ENCODE measurements around the gene NAALADL2. TPM values are rescaled to one million over a fixed set of nuclear protein-coding genes. Genes with fewer than 3 reads are reported as not detected.

Gene NAALADL2
- total RNA-seq, 1 experiment from 2014 or later: 1.9 TPM

DNA sequence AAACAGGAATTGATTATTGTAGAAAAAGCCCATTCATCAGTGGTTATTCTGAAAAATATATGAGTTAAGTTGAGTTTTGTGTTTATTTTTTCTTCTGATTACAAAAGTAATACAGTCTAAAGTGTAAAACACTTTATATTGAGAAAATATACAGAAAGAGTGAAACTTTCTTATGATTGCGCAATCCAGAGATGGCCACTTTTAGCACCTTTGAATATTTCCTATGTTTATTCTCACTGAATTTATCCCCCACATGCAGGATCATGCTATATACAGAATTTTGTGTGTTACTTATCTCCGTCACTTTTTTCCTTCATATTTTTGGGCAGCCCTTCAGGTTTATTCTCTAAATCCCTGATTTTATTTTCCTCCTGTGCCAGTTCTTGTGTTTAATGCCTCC lies 285.2 kb downstream of the NAALADL2 start:
- Histone ChIP-seq H3K9me3 (ENCODE audit: low read length) (no peaks in the 10 kb centered on the region), H3K27ac (ENCODE audit: low read length) (no peak overlapping the region), H3K9me2 (replicated peaks; ENCODE audit: low read length) (no peaks in the 10 kb centered on the region), H3K4me3 (ENCODE audit: low read length) (no peak overlapping the region), H3K36me3 (ENCODE audit: low read depth, low read length) (no peaks in the 10 kb centered on the region), H3K9ac (ENCODE audit: low read length) (no peak overlapping the region), H3K79me2 (ENCODE audit: low read length) (no peaks in the 10 kb centered on the region), H2AFZ (ENCODE audit: low read length) (no peak overlapping the region), H3K4me2 (ENCODE audit: low read length) (no peak overlapping the region), H3K4me1 (ENCODE audit: insufficient read depth, low read length) (peaks cover 1% of the 10 kb centered on the region; the same call in 1 of the 2 replicates), H3F3A (ENCODE audit: low read length, unreplicated experiment) (no peaks in the 10 kb centered on the region), H3K27me3 (ENCODE audit: low read length) (no peaks in the 10 kb centered on the region), H4K20me1 (ENCODE audit: low read length) (no peaks in the 10 kb centered on the region)
- no TSS peak for BruUV-seq (replicated peaks)
- DNase-seq (no peak), ATAC-seq (no peak)
- ChIA-PET CTCF (interaction anchor here (0.7 kb wide), 1 partner anchor 1728 kb away, joined by 4 read pairs; no protein-coding TSS in a partner anchor), POLR2A (ENCODE audit: unreplicated experiment) (no interaction called here)
- TF ChIP-seq EZH2phosphoT487 (IDR thresholded peaks at IDR 0.05; ENCODE audit: borderline replicate concordance, low read length) (no peak), EZH2 (IDR thresholded peaks at IDR 0.05; ENCODE audit: low read length, unreplicated experiment) (no peak)
- TF ChIP-seq, protein P1, sequence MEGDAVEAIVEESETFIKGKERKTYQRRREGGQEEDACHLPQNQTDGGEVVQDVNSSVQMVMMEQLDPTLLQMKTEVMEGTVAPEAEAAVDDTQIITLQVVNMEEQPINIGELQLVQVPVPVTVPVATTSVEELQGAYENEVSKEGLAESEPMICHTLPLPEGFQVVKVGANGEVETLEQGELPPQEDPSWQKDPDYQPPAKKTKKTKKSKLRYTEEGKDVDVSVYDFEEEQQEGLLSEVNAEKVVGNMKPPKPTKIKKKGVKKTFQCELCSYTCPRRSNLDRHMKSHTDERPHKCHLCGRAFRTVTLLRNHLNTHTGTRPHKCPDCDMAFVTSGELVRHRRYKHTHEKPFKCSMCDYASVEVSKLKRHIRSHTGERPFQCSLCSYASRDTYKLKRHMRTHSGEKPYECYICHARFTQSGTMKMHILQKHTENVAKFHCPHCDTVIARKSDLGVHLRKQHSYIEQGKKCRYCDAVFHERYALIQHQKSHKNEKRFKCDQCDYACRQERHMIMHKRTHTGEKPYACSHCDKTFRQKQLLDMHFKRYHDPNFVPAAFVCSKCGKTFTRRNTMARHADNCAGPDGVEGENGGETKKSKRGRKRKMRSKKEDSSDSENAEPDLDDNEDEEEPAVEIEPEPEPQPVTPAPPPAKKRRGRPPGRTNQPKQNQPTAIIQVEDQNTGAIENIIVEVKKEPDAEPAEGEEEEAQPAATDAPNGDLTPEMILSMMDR (conservative IDR thresholded peaks at IDR 0.05; ENCODE audit: low read depth, low read length): no peak
- intact Hi-C loops (cut with micrococcal nuclease): loop anchor here (10.0 kb wide), 2 partner anchors 160 to 530 kb away; no protein-coding TSS in a partner anchor

GRCh38 chr3:175146258-175146657 lies 287.1 kb downstream of the NAALADL2 start:
- Histone ChIP-seq H3K4me3 (ENCODE audit: low read length) (no peak overlapping the region), H3F3A (ENCODE audit: low read length, unreplicated experiment) (no peaks in the 10 kb centered on the region), H3K36me3 (ENCODE audit: low read depth, low read length) (no peaks in the 10 kb centered on the region), H2AFZ (ENCODE audit: low read length) (no peak overlapping the region), H3K9me3 (ENCODE audit: low read length) (no peaks in the 10 kb centered on the region), H3K9ac (ENCODE audit: low read length) (no peak overlapping the region), H3K4me1 (ENCODE audit: insufficient read depth, low read length) (peaks cover 16% of the 10 kb centered on the region), H4K20me1 (ENCODE audit: low read length) (no peaks in the 10 kb centered on the region), H3K79me2 (ENCODE audit: low read length) (no peaks in the 10 kb centered on the region), H3K27ac (ENCODE audit: low read length) (no peak overlapping the region), H3K9me2 (replicated peaks; ENCODE audit: low read length) (no peaks in the 10 kb centered on the region), H3K4me2 (ENCODE audit: low read length) (no peak overlapping the region), H3K27me3 (ENCODE audit: low read length) (no peaks in the 10 kb centered on the region)
- BruUV-seq (replicated peaks): no TSS peak
- ChIA-PET CTCF (no interaction called here), POLR2A (ENCODE audit: unreplicated experiment) (no interaction called here)
- intact Hi-C loops (cut with micrococcal nuclease): loop anchor here (5.0 to 10.0 kb wide), 4 partner anchors 161 to 1019 kb away; no protein-coding TSS in a partner anchor
- ATAC-seq (no peak), DNase-seq (peak; percentile 50)
- TF ChIP-seq, protein P1 (conservative IDR thresholded peaks at IDR 0.05; ENCODE audit: low read depth, low read length): peak; percentile 70
- TF ChIP-seq EZH2phosphoT487 (IDR thresholded peaks at IDR 0.05; ENCODE audit: borderline replicate concordance, low read length) (no peak), EZH2 (IDR thresholded peaks at IDR 0.05; ENCODE audit: low read length, unreplicated experiment) (no peak)

DNA sequence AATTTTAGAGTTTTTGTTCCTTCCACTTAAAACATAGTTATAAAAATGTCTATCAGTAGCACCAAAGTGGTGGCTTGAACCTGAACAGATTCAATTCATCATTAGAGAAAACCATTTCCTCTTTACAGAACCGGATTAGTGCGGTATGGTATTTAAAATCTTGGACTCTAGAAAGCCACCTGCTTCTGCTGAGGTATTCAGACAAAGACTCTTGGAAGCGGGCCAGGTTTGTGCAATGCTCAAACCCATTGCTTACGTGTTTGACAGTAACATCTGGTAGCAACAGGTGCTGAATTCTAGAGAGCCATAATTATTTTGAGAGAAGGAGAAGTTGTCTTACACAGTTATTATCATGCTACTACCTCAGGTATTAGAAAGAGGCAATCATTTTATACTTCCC lies 290.5 kb downstream of the NAALADL2 start:
- peaks cover 11% of the 10 kb centered on the region for H3F3A ChIP-seq (ENCODE audit: low read length, unreplicated experiment)
- intact Hi-C loops (cut with micrococcal nuclease): loop anchor here (1.0 to 10.0 kb wide), 14 partner anchors 20 to 1285 kb away; no protein-coding TSS in a partner anchor
- H3K4me2 ChIP-seq (ENCODE audit: low read length): peak overlapping the region; percentile 45; the same call in 1 of the 2 replicates
- H4K20me1 ChIP-seq (ENCODE audit: low read length): no peaks in the 10 kb centered on the region
- no peaks in the 10 kb centered on the region for H3K9me2 ChIP-seq (replicated peaks; ENCODE audit: low read length)
- no peaks in the 10 kb centered on the region for H3K36me3 ChIP-seq (ENCODE audit: low read depth, low read length)
- H3K4me3 ChIP-seq (ENCODE audit: low read length): no peak overlapping the region
- H2AFZ ChIP-seq (ENCODE audit: low read length): no peak overlapping the region
- no peaks in the 10 kb centered on the region for H3K9me3 ChIP-seq (ENCODE audit: low read length)
- ChIA-PET POLR2A (ENCODE audit: unreplicated experiment) (no interaction called here), CTCF (no interaction called here)
- no peak for ATAC-seq
- TF ChIP-seq EZH2 (IDR thresholded peaks at IDR 0.05; ENCODE audit: low read length, unreplicated experiment): no peak
- no peak for TF ChIP-seq EZH2phosphoT487 (IDR thresholded peaks at IDR 0.05; ENCODE audit: borderline replicate concordance, low read length)
- TF ChIP-seq, protein P1 (conservative IDR thresholded peaks at IDR 0.05; ENCODE audit: low read depth, low read length): no peak
- peak; percentile 76 for DNase-seq
- H3K79me2 ChIP-seq (ENCODE audit: low read length): no peaks in the 10 kb centered on the region
- H3K27me3 ChIP-seq (ENCODE audit: low read length): no peaks in the 10 kb centered on the region
- H3K27ac ChIP-seq (ENCODE audit: low read length): peak overlapping the region; percentile 84
- no peak overlapping the region for H3K9ac ChIP-seq (ENCODE audit: low read length)
- H3K4me1 ChIP-seq (ENCODE audit: insufficient read depth, low read length): peaks cover 26% of the 10 kb centered on the region
- BruUV-seq (replicated peaks): no TSS peak
